ENCODE measurements around the gene PDLIM3. TPM values are rescaled to one million over a fixed set of nuclear protein-coding genes. Genes with fewer than 3 reads are reported as not detected.

Gene PDLIM3
- total and polyA plus RNA-seq, 2 donors (not counting 1 experiment from before 2014, with no cell fraction given), result 0.15 TPM; not detected in 1

DNA sequence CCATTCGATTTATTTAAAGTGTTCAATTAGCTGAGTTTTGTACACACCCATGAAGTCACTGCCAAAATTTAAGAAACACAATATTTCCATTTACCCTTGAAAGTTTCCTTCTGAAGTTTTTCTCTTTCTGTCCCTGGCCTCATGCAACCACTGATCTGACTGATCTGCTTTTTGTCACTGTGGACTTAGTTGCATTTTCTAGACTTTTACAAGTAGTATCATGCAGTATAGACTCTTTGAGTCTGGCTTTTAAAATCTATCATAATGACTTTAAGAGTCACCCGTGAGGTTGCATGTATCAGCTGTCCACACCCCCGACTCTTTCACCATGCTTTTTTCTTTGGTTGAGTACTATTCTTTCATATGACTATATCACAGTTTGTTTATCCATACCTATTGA lies 29.0 kb upstream of the PDLIM3 start:
- no peak overlapping the region for H3K9ac ChIP-seq (ENCODE audit: low read length)
- Mint-ChIP-seq H3K4me3 (no peak overlapping the region), H3K27me3 (peaks cover 23% of the 10 kb centered on the region), H3K27ac (no peak overlapping the region), H3K4me1 (no peaks in the 10 kb centered on the region), H3K9me3 (ENCODE audit: insufficient read depth) (no peaks in the 10 kb centered on the region)
- H3K27ac ChIP-seq (ENCODE audit: low read length in 2 of 2), result no peak overlapping the region
- DNase-seq, result no peak
- TF ChIP-seq, protein P1, sequence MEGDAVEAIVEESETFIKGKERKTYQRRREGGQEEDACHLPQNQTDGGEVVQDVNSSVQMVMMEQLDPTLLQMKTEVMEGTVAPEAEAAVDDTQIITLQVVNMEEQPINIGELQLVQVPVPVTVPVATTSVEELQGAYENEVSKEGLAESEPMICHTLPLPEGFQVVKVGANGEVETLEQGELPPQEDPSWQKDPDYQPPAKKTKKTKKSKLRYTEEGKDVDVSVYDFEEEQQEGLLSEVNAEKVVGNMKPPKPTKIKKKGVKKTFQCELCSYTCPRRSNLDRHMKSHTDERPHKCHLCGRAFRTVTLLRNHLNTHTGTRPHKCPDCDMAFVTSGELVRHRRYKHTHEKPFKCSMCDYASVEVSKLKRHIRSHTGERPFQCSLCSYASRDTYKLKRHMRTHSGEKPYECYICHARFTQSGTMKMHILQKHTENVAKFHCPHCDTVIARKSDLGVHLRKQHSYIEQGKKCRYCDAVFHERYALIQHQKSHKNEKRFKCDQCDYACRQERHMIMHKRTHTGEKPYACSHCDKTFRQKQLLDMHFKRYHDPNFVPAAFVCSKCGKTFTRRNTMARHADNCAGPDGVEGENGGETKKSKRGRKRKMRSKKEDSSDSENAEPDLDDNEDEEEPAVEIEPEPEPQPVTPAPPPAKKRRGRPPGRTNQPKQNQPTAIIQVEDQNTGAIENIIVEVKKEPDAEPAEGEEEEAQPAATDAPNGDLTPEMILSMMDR (IDR thresholded peaks at IDR 0.05), result no peak
- TF ChIP-seq EZH2 (IDR thresholded peaks at IDR 0.05; ENCODE audit: borderline replicate concordance, insufficient read depth, low read depth, low read length, poor library complexity, severe bottlenecking), result no peak
- no peak for ATAC-seq (ENCODE audit: low read depth)
- POLR2A ChIA-PET, result no interaction called here
- intact Hi-C loops (cut with micrococcal nuclease), result no loop called here
- CTCF ChIA-PET, result no interaction called here
- H3K9me3 ChIP-seq (ENCODE audit: control extremely low read depth in 1 of 3, control insufficient read depth in 2 of 3, insufficient read depth in 1 of 3, low read length in 2 of 3), result peaks cover 0 to 7% (median 2%) of the 10 kb centered on the region in 3 donors
- no peak overlapping the region for H2AFZ ChIP-seq (ENCODE audit: insufficient read depth, low read depth, low read length, poor library complexity, severe bottlenecking)
- peaks cover 0 to 6% (median 0%) of the 10 kb centered on the region in 4 experiments for H3K27me3 ChIP-seq (replicated peaks in 1 of 4; ENCODE audit: control extremely low read depth in 1 of 4, control insufficient read depth in 3 of 4, insufficient read depth in 4 of 4, low read length in 3 of 4)
- H3K36me3 ChIP-seq (replicated peaks in 1 of 2; ENCODE audit: control extremely low read depth in 1 of 2, control insufficient read depth in 1 of 2, extremely low read depth in 1 of 2, insufficient read depth in 2 of 2, low read length in 1 of 2), result no peaks in the 10 kb centered on the region
- no peak overlapping the region for H3K4me2 ChIP-seq (replicated peaks; ENCODE audit: low read depth, low read length, poor library complexity, severe bottlenecking)
- no peaks in the 10 kb centered on the region for H4K20me1 ChIP-seq (ENCODE audit: control insufficient read depth, insufficient read depth, low read length, poor library complexity, severe bottlenecking)
- no peaks in the 10 kb centered on the region for H3K79me2 ChIP-seq (ENCODE audit: control insufficient read depth, insufficient read depth, low read length)
- no peaks in the 10 kb centered on the region for H3K4me1 ChIP-seq (ENCODE audit: control insufficient read depth in 2 of 2, insufficient read depth in 2 of 2, low read length in 2 of 2)
- H3K4me3 ChIP-seq (ENCODE audit: control extremely low read depth in 1 of 5, extremely low read depth in 1 of 5, insufficient read depth in 1 of 5, low read depth in 2 of 5, low read length in 4 of 5), result no peak overlapping the region
- 100% methylated on average over 1 of the region's 3 CpGs for WGBS (ENCODE audit: insufficient coverage)

DNA sequence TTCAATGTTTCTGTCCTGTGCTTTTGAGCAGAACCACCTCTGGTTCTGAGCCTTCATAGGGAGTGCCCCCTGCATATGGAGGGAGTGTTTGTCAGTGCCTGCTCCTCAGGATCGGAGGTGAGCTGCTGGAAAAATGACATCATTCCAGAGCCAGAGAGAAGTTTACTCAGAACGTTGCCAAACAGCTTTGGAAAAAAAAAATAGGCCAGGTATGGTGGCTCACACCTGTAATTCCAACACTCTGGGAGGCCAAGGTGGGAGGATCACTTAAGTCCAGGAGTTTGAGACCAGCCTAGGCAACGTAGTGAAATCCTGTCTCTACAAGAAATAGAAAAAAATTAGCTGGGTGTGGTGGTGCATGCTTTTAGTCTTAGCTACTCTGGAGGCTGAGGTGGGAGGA lies 27.2 kb upstream of the PDLIM3 start:
- no peaks in the 10 kb centered on the region for H3K9me3 Mint-ChIP-seq (ENCODE audit: insufficient read depth)
- Histone ChIP-seq H3K4me3 (ENCODE audit: control extremely low read depth in 1 of 5, extremely low read depth in 1 of 5, insufficient read depth in 1 of 5, low read depth in 2 of 5, low read length in 4 of 5) (no peak overlapping the region), H2AFZ (ENCODE audit: insufficient read depth, low read depth, low read length, poor library complexity, severe bottlenecking) (no peak overlapping the region), H3K36me3 (replicated peaks in 1 of 2; ENCODE audit: control extremely low read depth in 1 of 2, control insufficient read depth in 1 of 2, extremely low read depth in 1 of 2, insufficient read depth in 2 of 2, low read length in 1 of 2) (no peaks in the 10 kb centered on the region), H3K27me3 (replicated peaks in 1 of 4; ENCODE audit: control extremely low read depth in 1 of 4, control insufficient read depth in 3 of 4, insufficient read depth in 4 of 4, low read length in 3 of 4) (peaks cover 0 to 6% (median 0%) of the 10 kb centered on the region in 4 experiments), H3K79me2 (ENCODE audit: control insufficient read depth, insufficient read depth, low read length) (no peaks in the 10 kb centered on the region), H3K4me2 (replicated peaks; ENCODE audit: low read depth, low read length, poor library complexity, severe bottlenecking) (no peak overlapping the region), H3K27ac (ENCODE audit: low read length in 2 of 2) (no peak overlapping the region), H3K9ac (ENCODE audit: low read length) (no peak overlapping the region), H3K9me3 (ENCODE audit: control extremely low read depth in 1 of 3, control insufficient read depth in 2 of 3, insufficient read depth in 1 of 3, low read length in 2 of 3) (peaks cover 0 to 7% (median 2%) of the 10 kb centered on the region in 3 donors), H4K20me1 (ENCODE audit: control insufficient read depth, insufficient read depth, low read length, poor library complexity, severe bottlenecking) (no peaks in the 10 kb centered on the region), H3K4me1 (ENCODE audit: control insufficient read depth in 2 of 2, insufficient read depth in 2 of 2, low read length in 2 of 2) (no peaks in the 10 kb centered on the region)
- 80% methylated on average over 1 of the region's 3 CpGs for whole genome bisulfite sequencing (ENCODE audit: insufficient coverage)
- DNase-seq (no peak), ATAC-seq (ENCODE audit: low read depth) (no peak)
- POLR2A ChIA-PET, result no interaction called here
- TF ChIP-seq EZH2 (IDR thresholded peaks at IDR 0.05; ENCODE audit: borderline replicate concordance, insufficient read depth, low read depth, low read length, poor library complexity, severe bottlenecking), result no peak
- TF ChIP-seq, protein P1 (IDR thresholded peaks at IDR 0.05), result no peak
- intact Hi-C loops (cut with micrococcal nuclease), result no loop called here
- CTCF ChIA-PET, result no interaction called here
- no peak overlapping the region for H3K4me3 Mint-ChIP-seq
- H3K4me1 Mint-ChIP-seq, result no peaks in the 10 kb centered on the region
- H3K27ac Mint-ChIP-seq, result no peak overlapping the region
- H3K27me3 Mint-ChIP-seq, result peaks cover 39% of the 10 kb centered on the region
